Cardiac septum (tissue), 1 donor: ENCODE measurements around the gene COX7B. TPM values are rescaled to one million over a fixed set of nuclear protein-coding genes. Genes with fewer than 3 reads are reported as not detected.
"Not testable (repeated sequence)": the region's sequence is repeated elsewhere in the genome, so short reads cannot be mapped to it uniquely, and the experiment has no call there.

ENCODE experiments used
- DNase-seq: peaks from one replicate; pipeline ENCODE4 v3.0.0-alpha.2; 2020; ENCODE audit warnings: low spot score
- intact Hi-C: fragments of 100-400 bp; cut with DNase I; formaldehyde crosslinking; loops from one replicate; pipeline ENCODE4 v1.14.0; 2022
- long read RNA-seq: library from polyadenylated mRNA; unstranded; transcript quantifications from one replicate; pipeline ENCODE4 v2.0.0, GENCODE V29; 2021
- total RNA-seq: library from RNA; stranded (reverse); fragmentation: NEBNext Ultra II Directional; extraction: Animal tissue kit (Norgen Biotek cat#: 25700); gene quantifications from one replicate; pipeline ENCODE4 v1.2.1, GENCODE V29; 2021
- donor health status: DM: no; HTN: no; CAD: no.

Gene COX7B
- total RNA-seq = 1,124 TPM
- long read RNA-seq, transcript COX7B-203 (3 exons, 2,471 nt) = major isoform, 237 of 241 reads
- long read RNA-seq, partial matches to known transcripts = 0 of 241 reads
- long read RNA-seq, other reads (novel, unspliced or antisense) = 2 of 241 reads

- DNase-seq = no peak
- intact Hi-C loops = loop anchor here (5.0 kb wide), 1 partner anchor 112 kb away; the partner anchor contains the start of gene ATRX
Measured at GRCh38 chrX:77899081-77899828, at the start of gene COX7B. Gene COX7B, plus strand, starts transcription at chrX:77899468. Its CDS starts 86 bp downstream, at chrX:77899554.

GRCh38 chrX:77875372-77875771 is 23.9 kb upstream of the COX7B start:
- DNase-seq = no peak

GRCh38 chrX:77881418-77881817 is 17.9 kb upstream of the COX7B start:
- intact Hi-C loops = not testable (repeated sequence)

More at GRCh38 chrX:77875372-77875771, 23.9 kb upstream of the COX7B start:
- intact Hi-C loops = no loop called here

GRCh38 chrX:77892887-77893286 is 6.4 kb upstream of the COX7B start:
- intact Hi-C loops = no loop called here
- DNase-seq = no peak

More at GRCh38 chrX:77881418-77881817, 17.9 kb upstream of the COX7B start:
- not testable (repeated sequence) for DNase-seq

- intact Hi-C loops = no loop called here
Measured at GRCh38 chrX:77893713-77894112, 5.6 kb upstream of the COX7B start.

GRCh38 chrX:77894921-77895886 is 4.1 kb upstream of the COX7B start, which contains the start of gene MAGT1:
Gene MAGT1, minus strand, starts transcription at chrX:77895435. Its CDS starts 25 bp downstream, at chrX:77895410.
- intact Hi-C loops = loop anchor here (5.0 kb wide), 1 partner anchor 108 kb away; the partner anchor contains the start of gene ATRX

More at GRCh38 chrX:77893713-77894112, 5.6 kb upstream of the COX7B start:
- no peak for DNase-seq

GRCh38 chrX:77900688-77901087 is 1.4 kb downstream of the COX7B start:
- intact Hi-C loops = no loop called here
- no peak for DNase-seq

More at GRCh38 chrX:77894921-77895886, 4.1 kb upstream of the COX7B start, which contains the start of gene MAGT1:
- peak; percentile 93 for DNase-seq

- intact Hi-C loops = no loop called here
- DNase-seq = no peak
Measured at GRCh38 chrX:77901506-77901905, 2.2 kb downstream of the COX7B start.

- intact Hi-C loops = loop anchor here (2.0 kb wide), 1 partner anchor 193 kb away; no protein-coding TSS in a partner anchor
Measured at GRCh38 chrX:77910108-77910840, 11.0 kb downstream of the COX7B start, which contains the start of gene ATP7A. Gene ATP7A, plus strand, starts transcription at chrX:77910693. Its CDS starts 60,949 bp downstream, at chrX:77971642.

GRCh38 chrX:77917294-77917933 is 18.1 kb downstream of the COX7B start:
- intact Hi-C loops = no loop called here
- no peak for DNase-seq

More at GRCh38 chrX:77910108-77910840, 11.0 kb downstream of the COX7B start, which contains the start of gene ATP7A:
- DNase-seq = peak; percentile 93

GRCh38 chrX:77918568-77918967 is 19.3 kb downstream of the COX7B start:
- intact Hi-C loops = no loop called here

GRCh38 chrX:77919370-77919769 is 20.1 kb downstream of the COX7B start:
- DNase-seq, intact Hi-C loops: not testable (repeated sequence)

More at GRCh38 chrX:77918568-77918967, 19.3 kb downstream of the COX7B start:
- no peak for DNase-seq

- no peak for DNase-seq
- intact Hi-C loops = no loop called here
Measured at GRCh38 chrX:77922787-77923186, 23.5 kb downstream of the COX7B start.

- DNase-seq = no peak
- intact Hi-C loops = no loop called here
Measured at GRCh38 chrX:77924320-77924859, 25.1 kb downstream of the COX7B start.

- no peak for DNase-seq
- intact Hi-C loops = no loop called here
Measured at GRCh38 chrX:77925764-77926163, 26.5 kb downstream of the COX7B start.

- intact Hi-C loops = no loop called here
- no peak for DNase-seq
Measured at GRCh38 chrX:77930581-77930980, 31.3 kb downstream of the COX7B start.

- no peak for DNase-seq
- intact Hi-C loops = no loop called here
Measured at GRCh38 chrX:77935886-77936285, 36.6 kb downstream of the COX7B start.

- intact Hi-C loops = no loop called here
- no peak for DNase-seq
Measured at GRCh38 chrX:77936299-77936698, 37.0 kb downstream of the COX7B start.
